Measurements from ENCODE around the gene POLD1.

DNA sequence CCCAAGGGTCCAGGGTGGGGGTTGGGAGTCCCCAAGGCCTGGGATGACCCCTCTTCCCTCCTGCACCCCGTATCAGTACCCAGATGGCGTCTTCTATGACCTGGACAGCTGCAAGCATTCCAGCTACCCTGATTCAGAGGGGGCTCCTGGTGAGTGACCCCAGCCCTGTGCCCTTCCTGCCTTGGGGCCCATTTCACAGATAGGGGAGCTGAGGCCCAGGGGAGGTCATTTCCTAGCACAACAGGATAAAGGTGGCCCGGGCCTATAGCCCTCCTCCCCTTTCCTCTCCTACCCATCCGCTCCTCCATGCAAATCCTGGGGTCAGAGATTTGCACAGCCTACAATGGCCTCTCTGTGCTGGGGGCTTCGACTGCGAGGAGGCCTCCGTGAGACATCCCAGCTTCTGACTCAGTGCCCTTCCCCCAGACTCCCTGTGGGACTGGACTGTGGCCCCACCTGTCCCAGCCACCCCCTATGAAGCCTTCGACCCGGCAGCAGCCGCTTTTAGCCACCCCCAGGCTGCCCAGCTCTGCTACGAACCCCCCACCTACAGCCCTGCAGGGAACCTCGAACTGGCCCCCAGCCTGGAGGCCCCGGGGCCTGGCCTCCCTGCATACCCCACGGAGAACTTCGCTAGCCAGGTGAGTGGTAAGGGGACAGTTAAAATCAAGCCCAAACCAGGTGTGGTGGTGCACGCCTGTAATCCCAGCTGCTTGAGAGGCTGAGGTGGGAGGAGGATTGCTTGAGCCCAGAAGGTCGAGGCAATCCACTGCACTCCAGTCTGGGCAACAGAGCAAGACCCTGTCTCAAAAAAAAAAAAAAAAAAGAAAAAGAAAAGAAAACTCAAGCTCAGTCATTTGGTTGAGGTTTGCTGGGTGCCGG lies 38.5 kb downstream of the POLD1 start:
- no peak for TF ChIP-seq PREB (CRISPR knock-in tag; IDR thresholded peaks at IDR 0.05)
- TF ChIP-seq ERF (CRISPR knock-in tag; IDR thresholded peaks at IDR 0.05), result no peak
- TF ChIP-seq, protein P1, sequence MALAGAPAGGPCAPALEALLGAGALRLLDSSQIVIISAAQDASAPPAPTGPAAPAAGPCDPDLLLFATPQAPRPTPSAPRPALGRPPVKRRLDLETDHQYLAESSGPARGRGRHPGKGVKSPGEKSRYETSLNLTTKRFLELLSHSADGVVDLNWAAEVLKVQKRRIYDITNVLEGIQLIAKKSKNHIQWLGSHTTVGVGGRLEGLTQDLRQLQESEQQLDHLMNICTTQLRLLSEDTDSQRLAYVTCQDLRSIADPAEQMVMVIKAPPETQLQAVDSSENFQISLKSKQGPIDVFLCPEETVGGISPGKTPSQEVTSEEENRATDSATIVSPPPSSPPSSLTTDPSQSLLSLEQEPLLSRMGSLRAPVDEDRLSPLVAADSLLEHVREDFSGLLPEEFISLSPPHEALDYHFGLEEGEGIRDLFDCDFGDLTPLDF (CRISPR knock-in tag; IDR thresholded peaks at IDR 0.05), result no peak
- no peak for TF ChIP-seq ZFP36 (IDR thresholded peaks at IDR 0.05; ENCODE audit: borderline replicate concordance, low read depth, low read length, partially characterized antibody)
- no peak for TF ChIP-seq KMT2A (CRISPR knock-in tag; IDR thresholded peaks at IDR 0.05)
- no peak for TF ChIP-seq NR1H2 (CRISPR knock-in tag; IDR thresholded peaks at IDR 0.05; ENCODE audit: borderline replicate concordance, low read depth)
- no peak for TF ChIP-seq ARHGAP35 (CRISPR knock-in tag; IDR thresholded peaks at IDR 0.05; ENCODE audit: borderline replicate concordance)
- TF ChIP-seq CBX2 (IDR thresholded peaks at IDR 0.05; ENCODE audit: low read depth, low read length), result no peak
- TF ChIP-seq CBX2 (CRISPR knock-in tag; IDR thresholded peaks at IDR 0.05; ENCODE audit: low read depth), result no peak
- TF ChIP-seq ZZZ3 (CRISPR knock-in tag; IDR thresholded peaks at IDR 0.05; ENCODE audit: borderline replicate concordance), result no peak
- no peak for TF ChIP-seq HOMEZ (CRISPR knock-in tag; IDR thresholded peaks at IDR 0.05; ENCODE audit: low read depth)

Data from HepG2 (cell line).